Ishikawa (cell line): ENCODE data around the gene NINJ1.

Experiments used
- CREB1 ChIP-seq: IDR thresholded peaks from 2 replicates; pipeline ENCODE4 v1.6.1; 2012; ENCODE audit warnings: low read depth
- EGR1 ChIP-seq: IDR thresholded peaks from 2 replicates; pipeline ENCODE4 v1.6.1; 2012
- EP300 ChIP-seq: IDR thresholded peaks from 2 replicates; pipeline ENCODE4 v1.6.1; 2012; ENCODE audit warnings: borderline replicate concordance
- MAX ChIP-seq: IDR thresholded peaks from 2 replicates; pipeline ENCODE4 v1.6.1; 2012
- NFIC ChIP-seq: IDR thresholded peaks from 2 replicates; pipeline ENCODE4 v1.6.1; 2012
- RAD21 ChIP-seq: IDR thresholded peaks from 2 replicates; pipeline ENCODE4 v1.6.1; 2012; ENCODE audit warnings: low read depth
- REST ChIP-seq: IDR thresholded peaks from 2 replicates; pipeline ENCODE4 v1.6.1; 2012; ENCODE audit warnings: low read depth, mild to moderate bottlenecking
- TAF1 ChIP-seq: IDR thresholded peaks from 2 replicates; pipeline ENCODE4 v1.6.1; 2012; ENCODE audit warnings: low read depth, mild to moderate bottlenecking
- TCF12 ChIP-seq: IDR thresholded peaks from 2 replicates; pipeline ENCODE4 v1.6.1; 2012; ENCODE audit warnings: low read depth
- ZBTB7A ChIP-seq: IDR thresholded peaks from 2 replicates; pipeline ENCODE4 v1.6.1; 2012; ENCODE audit warnings: low read depth
- TF ChIP-seq, protein P1 (sequence below): IDR thresholded peaks from 2 replicates; pipeline ENCODE4 v1.6.1; 2012

- TF ChIP-seq, protein P1, sequence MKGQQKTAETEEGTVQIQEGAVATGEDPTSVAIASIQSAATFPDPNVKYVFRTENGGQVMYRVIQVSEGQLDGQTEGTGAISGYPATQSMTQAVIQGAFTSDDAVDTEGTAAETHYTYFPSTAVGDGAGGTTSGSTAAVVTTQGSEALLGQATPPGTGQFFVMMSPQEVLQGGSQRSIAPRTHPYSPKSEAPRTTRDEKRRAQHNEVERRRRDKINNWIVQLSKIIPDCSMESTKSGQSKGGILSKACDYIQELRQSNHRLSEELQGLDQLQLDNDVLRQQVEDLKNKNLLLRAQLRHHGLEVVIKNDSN, result no peak
- TF ChIP-seq RAD21 (no peak), EP300 (no peak), TAF1 (no peak), CREB1 (no peak), TCF12 (no peak), NFIC (no peak), REST (no peak), EGR1 (no peak), MAX (no peak), ZBTB7A (no peak)
Observed at GRCh38 chr9:93168581-93168980, 34.5 kb upstream of the NINJ1 start.
